GM19238 (cell line): ENCODE data around the gene IGLL1.

Source experiments
- DNase-seq: peaks from one replicate; pipeline ENCODE4 v3.0.0; 2011; ENCODE audit warnings: low spot score; ENCODE audit not compliant: insufficient read length

Gene IGLL1

GRCh38 chr22:23529166-23530103 lies 50.7 kb downstream of the IGLL1 start:
- DNase-seq, result no peak

GRCh38 chr22:23527971-23528740 lies 51.9 kb downstream of the IGLL1 start:
- no peak for DNase-seq

- no peak for DNase-seq
Observed at GRCh38 chr22:23526596-23527316, 53.3 kb downstream of the IGLL1 start.

GRCh38 chr22:23525510-23525909 lies 54.6 kb downstream of the IGLL1 start:
- no peak for DNase-seq

DNA sequence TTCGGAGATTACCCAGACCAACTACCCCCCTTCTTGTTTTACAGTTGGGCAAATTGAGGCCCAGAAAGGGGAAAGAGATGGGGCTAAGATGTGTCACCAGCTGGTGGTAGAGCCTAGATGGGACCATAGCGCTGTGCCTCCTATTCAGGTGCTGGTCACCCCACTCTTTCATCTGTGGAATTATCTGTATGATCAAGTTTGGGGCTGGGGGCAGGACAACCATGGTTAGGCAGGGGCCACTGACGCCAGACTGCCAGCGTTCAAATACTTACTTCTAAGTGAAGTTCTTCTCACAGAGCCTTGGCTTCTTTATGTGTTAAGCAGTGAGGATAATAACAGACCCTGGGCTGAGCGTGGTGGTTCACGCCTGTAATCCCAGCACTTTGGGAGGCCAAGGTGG lies 55.9 kb downstream of the IGLL1 start:
- no peak for DNase-seq

GRCh38 chr22:23523713-23524112 lies 56.4 kb downstream of the IGLL1 start:
- DNase-seq, result no peak
